Neural cell (in vitro differentiated cells): ENCODE measurements around the gene BORA. TPM values are rescaled to one million over a fixed set of nuclear protein-coding genes. Genes with fewer than 3 reads are reported as not detected.

Experiments
- H2AFZ ChIP-seq: fragments of 200-600, 300-800 bp; sonication (generic), shearing (Covaris generic); 2 replicates; pipeline ENCODE4 v1.6.0; 2014; ENCODE audit warnings: low read depth, mild to moderate bottlenecking, antibody characterized with exemption, low read length, moderate library complexity
- H3F3A ChIP-seq: fragments of 200-600 bp; shearing (Covaris generic); 2 replicates; pipeline ENCODE4 v1.6.1; 2016; ENCODE audit warnings: mild to moderate bottlenecking, moderate library complexity, mixed read lengths, antibody characterized with exemption, low read length; ENCODE audit not compliant: insufficient read depth, poor library complexity, severe bottlenecking
- H3K27ac ChIP-seq: fragments of 200-600, 300-800 bp; sonication (generic), shearing (Covaris generic); 2 replicates; pipeline ENCODE4 v1.5.1; 2014; ENCODE audit warnings: mild to moderate bottlenecking, low read length, moderate library complexity
- H3K27me3 ChIP-seq: fragments of 300-800, 200-600 bp; sonication (generic), shearing (Covaris generic); 2 replicates; pipeline ENCODE4 v1.6.0; 2014; ENCODE audit warnings: mild to moderate bottlenecking, low read depth, low read length, moderate library complexity; ENCODE audit not compliant: insufficient read depth
- H3K36me3 ChIP-seq: fragments of 300-800, 200-600 bp; sonication (generic), shearing (Covaris generic); 2 replicates; pipeline ENCODE4 v1.5.1; 2014; ENCODE audit warnings: mild to moderate bottlenecking, antibody characterized with exemption, low read length, moderate library complexity; ENCODE audit not compliant: insufficient read depth
- H3K4me2 ChIP-seq: fragments of 300-800, 200-600 bp; sonication (generic), shearing (Covaris generic); 2 replicates; pipeline ENCODE4 v1.6.0; 2014; ENCODE audit warnings: mild to moderate bottlenecking, low read length
- H3K4me3 ChIP-seq: fragments of 300-800, 200-600 bp; sonication (generic), shearing (Covaris generic); 2 replicates; pipeline ENCODE4 v1.5.1; 2014; ENCODE audit warnings: mild to moderate bottlenecking, low read length, moderate library complexity
- H3K79me2 ChIP-seq: fragments of 200-600 bp; shearing (Covaris generic); replicated peaks from 2 replicates; pipeline ENCODE4 v1.6.0; 2014; ENCODE audit warnings: mild to moderate bottlenecking, low read length, moderate library complexity; ENCODE audit not compliant: insufficient read depth
- H3K9ac ChIP-seq: fragments of 300-800, 200-600 bp; sonication (generic), shearing (Covaris generic); 2 replicates; pipeline ENCODE4 v1.6.1; 2016; ENCODE audit warnings: mild to moderate bottlenecking, low read length, mixed read lengths
- H3K9me2 ChIP-seq: fragments of 200-600 bp; shearing (Covaris generic); 2 replicates; pipeline ENCODE4 v1.6.1; 2016; ENCODE audit warnings: mild to moderate bottlenecking, low read length, mixed read lengths; ENCODE audit not compliant: insufficient read depth
- H3K9me3 ChIP-seq: fragments of 200-600, 300-800 bp; sonication (generic), shearing (Covaris generic); 2 replicates; pipeline ENCODE4 v1.6.1; 2016; ENCODE audit warnings: mild to moderate bottlenecking, mixed run types, low read length, moderate library complexity, mixed read lengths
- H4K20me1 ChIP-seq: fragments of 200-600 bp; shearing (Covaris generic); 2 replicates; pipeline ENCODE4 v1.6.1; 2016; ENCODE audit warnings: mild to moderate bottlenecking, mixed run types; ENCODE audit not compliant: insufficient read depth
- CTCF ChIP-seq: fragments of 450-650 bp; IDR thresholded peaks from 2 replicates; pipeline ENCODE4 v1.5.1; 2014; ENCODE audit warnings: antibody characterized with exemption, mild to moderate bottlenecking, moderate library complexity; ENCODE audit not compliant: poor library complexity, severe bottlenecking
- EP300 ChIP-seq: fragments of 450-650 bp; conservative IDR thresholded peaks from 2 replicates; pipeline ENCODE4 v1.6.1; 2014; ENCODE audit warnings: antibody characterized with exemption, mild to moderate bottlenecking, moderate library complexity; ENCODE audit not compliant: poor library complexity, severe bottlenecking
- EZH2 ChIP-seq: fragments of 200-600, 300-800 bp; shearing (Covaris generic), sonication (generic); IDR thresholded peaks from 2 replicates; pipeline ENCODE4 v1.6.1; 2014; ENCODE audit warnings: antibody characterized with exemption, low read length, borderline replicate concordance, mild to moderate bottlenecking; ENCODE audit not compliant: insufficient read depth, poor library complexity, severe bottlenecking
- MXI1 ChIP-seq: fragments of 450-650 bp; conservative IDR thresholded peaks from 2 replicates; pipeline ENCODE4 v1.6.1; 2014; ENCODE audit warnings: antibody characterized with exemption, mild to moderate bottlenecking; ENCODE audit not compliant: poor library complexity, severe bottlenecking
- POLR2AphosphoS5 ChIP-seq: IDR thresholded peaks from 2 replicates; pipeline ENCODE4 v1.6.1; 2012
- RAD21 ChIP-seq: fragments of 450-650 bp; conservative IDR thresholded peaks from 2 replicates; pipeline ENCODE4 v1.6.1; 2014; ENCODE audit warnings: antibody characterized with exemption, mild to moderate bottlenecking, moderate library complexity
- REST ChIP-seq: IDR thresholded peaks from 2 replicates; pipeline ENCODE4 v1.6.1; 2012; ENCODE audit warnings: borderline replicate concordance
- SMC3 ChIP-seq: fragments of 450-650 bp; conservative IDR thresholded peaks from 2 replicates; pipeline ENCODE4 v1.6.1; 2014; ENCODE audit warnings: antibody characterized with exemption, mild to moderate bottlenecking, moderate library complexity; ENCODE audit not compliant: poor library complexity
- TAF1 ChIP-seq: IDR thresholded peaks from 2 replicates; pipeline ENCODE4 v1.6.1; 2012; ENCODE audit warnings: low read depth
- polyA plus RNA-seq: library from polyadenylated mRNA; depleted of rRNA; stranded (reverse); fragments of >200 nt; gene quantifications from 2 replicates; pipeline ENCODE4 v1.2.3, GENCODE V29; 2014

BORA gene
- polyA plus RNA-seq, 1 donor from 2014 or later: 3.7 TPM

GRCh38 chr13:72760189-72760588 lies 32.5 kb downstream of the BORA start:
- H3K79me2 ChIP-seq: no peaks in the 10 kb centered on the region
- H3K9ac ChIP-seq: no peak overlapping the region
- H3K9me3 ChIP-seq: no peaks in the 10 kb centered on the region
- H3F3A ChIP-seq: no peaks in the 10 kb centered on the region
- H3K4me3 ChIP-seq: no peak overlapping the region
- TF ChIP-seq EP300 (no peak), CTCF (no peak), POLR2AphosphoS5 (no peak), REST (no peak), RAD21 (no peak), EZH2 (no peak), TAF1 (no peak), SMC3 (no peak), MXI1 (no peak)
- no peak overlapping the region for H3K27ac ChIP-seq
- peaks cover 28% of the 10 kb centered on the region for H3K36me3 ChIP-seq
- H2AFZ ChIP-seq: no peak overlapping the region
- H3K9me2 ChIP-seq: no peaks in the 10 kb centered on the region
- H3K4me2 ChIP-seq: no peak overlapping the region
- no peaks in the 10 kb centered on the region for H4K20me1 ChIP-seq
- no peaks in the 10 kb centered on the region for H3K27me3 ChIP-seq

- H3K36me3 ChIP-seq: peaks cover 28% of the 10 kb centered on the region
- H3K9ac ChIP-seq: no peak overlapping the region
- H3K79me2 ChIP-seq: no peaks in the 10 kb centered on the region
- no peak overlapping the region for H3K27ac ChIP-seq
- H4K20me1 ChIP-seq: no peaks in the 10 kb centered on the region
- H3K27me3 ChIP-seq: no peaks in the 10 kb centered on the region
- H2AFZ ChIP-seq: no peak overlapping the region
- H3K9me3 ChIP-seq: no peaks in the 10 kb centered on the region
- H3K9me2 ChIP-seq: no peaks in the 10 kb centered on the region
- TF ChIP-seq RAD21 (no peak), REST (no peak), TAF1 (no peak), EZH2 (no peak), POLR2AphosphoS5 (no peak), EP300 (no peak), CTCF (no peak), MXI1 (no peak), SMC3 (no peak)
- H3K4me3 ChIP-seq: no peak overlapping the region
- H3K4me2 ChIP-seq: no peak overlapping the region
- no peaks in the 10 kb centered on the region for H3F3A ChIP-seq
Observed at GRCh38 chr13:72763411-72763810, 35.7 kb downstream of the BORA start.
